ENCODE measurements around the gene RGS6. TPM values are rescaled to one million over a fixed set of nuclear protein-coding genes. Genes with fewer than 3 reads are reported as not detected.

RGS6 gene
- total RNA-seq, 1 donor from 2014 or later = 0.34 TPM

DNA sequence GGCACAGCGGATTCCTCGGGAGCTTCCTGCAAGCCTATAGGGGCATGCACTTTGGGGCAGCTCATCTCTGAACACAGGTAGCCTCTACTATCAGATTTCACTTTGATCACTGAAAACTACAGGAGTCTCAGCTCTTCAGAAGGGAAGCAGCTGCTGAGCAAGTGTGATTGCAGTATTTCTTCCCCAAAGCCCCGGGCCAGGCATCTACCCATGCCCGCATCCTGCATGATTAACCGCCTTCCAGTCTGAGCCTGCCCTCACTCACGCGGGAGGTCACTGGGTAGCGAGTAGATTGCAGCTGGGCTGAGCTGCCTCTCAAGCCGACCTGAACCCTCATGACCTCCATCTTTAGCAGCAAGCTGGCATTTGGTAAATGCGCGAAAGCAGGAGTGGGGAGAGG is 627.0 kb downstream of the RGS6 start:
- peaks cover 2% of the 10 kb centered on the region for H3K9me3 Mint-ChIP-seq (ENCODE audit: unreplicated experiment)
- no peak overlapping the region for H3K4me3 Mint-ChIP-seq (ENCODE audit: unreplicated experiment)
- TF ChIP-seq, protein P1, sequence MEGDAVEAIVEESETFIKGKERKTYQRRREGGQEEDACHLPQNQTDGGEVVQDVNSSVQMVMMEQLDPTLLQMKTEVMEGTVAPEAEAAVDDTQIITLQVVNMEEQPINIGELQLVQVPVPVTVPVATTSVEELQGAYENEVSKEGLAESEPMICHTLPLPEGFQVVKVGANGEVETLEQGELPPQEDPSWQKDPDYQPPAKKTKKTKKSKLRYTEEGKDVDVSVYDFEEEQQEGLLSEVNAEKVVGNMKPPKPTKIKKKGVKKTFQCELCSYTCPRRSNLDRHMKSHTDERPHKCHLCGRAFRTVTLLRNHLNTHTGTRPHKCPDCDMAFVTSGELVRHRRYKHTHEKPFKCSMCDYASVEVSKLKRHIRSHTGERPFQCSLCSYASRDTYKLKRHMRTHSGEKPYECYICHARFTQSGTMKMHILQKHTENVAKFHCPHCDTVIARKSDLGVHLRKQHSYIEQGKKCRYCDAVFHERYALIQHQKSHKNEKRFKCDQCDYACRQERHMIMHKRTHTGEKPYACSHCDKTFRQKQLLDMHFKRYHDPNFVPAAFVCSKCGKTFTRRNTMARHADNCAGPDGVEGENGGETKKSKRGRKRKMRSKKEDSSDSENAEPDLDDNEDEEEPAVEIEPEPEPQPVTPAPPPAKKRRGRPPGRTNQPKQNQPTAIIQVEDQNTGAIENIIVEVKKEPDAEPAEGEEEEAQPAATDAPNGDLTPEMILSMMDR (IDR thresholded peaks at IDR 0.05; ENCODE audit: insufficient read depth, low read depth, low read length) = no peak
- no peak for TF ChIP-seq EZH2 (IDR thresholded peaks at IDR 0.05; ENCODE audit: insufficient read depth, low read length)
- no peaks in the 10 kb centered on the region for H3K36me3 Mint-ChIP-seq (ENCODE audit: low read depth, unreplicated experiment)
- Histone ChIP-seq H4K20me1 (ENCODE audit: insufficient read depth, low read length) (no peaks in the 10 kb centered on the region), H2AFZ (ENCODE audit: low read depth, low read length) (no peak overlapping the region), H3K27me3 (ENCODE audit: insufficient read depth, low read length) (no peaks in the 10 kb centered on the region), H3K4me3 (ENCODE audit: insufficient read depth, low read depth, low read length) (no peak overlapping the region), H3K27ac (ENCODE audit: low read depth, low read length) (peak overlapping the region; percentile 49), H3K9me3 (ENCODE audit: insufficient read depth, low read depth, low read length) (no peaks in the 10 kb centered on the region), H3K79me2 (ENCODE audit: insufficient read depth, low read length) (no peaks in the 10 kb centered on the region), H3K36me3 (ENCODE audit: insufficient read depth, low read length) (no peaks in the 10 kb centered on the region), H3K4me2 (ENCODE audit: low read length) (peak overlapping the region; percentile 68), H3K4me1 (ENCODE audit: insufficient read depth, low read length) (peaks cover 33% of the 10 kb centered on the region), H3K9ac (ENCODE audit: low read length) (peak overlapping the region; percentile 11)
- H3K27ac Mint-ChIP-seq (ENCODE audit: unreplicated experiment) = no peak overlapping the region
- H3K27me3 Mint-ChIP-seq (ENCODE audit: low read depth, unreplicated experiment) = peaks cover 14% of the 10 kb centered on the region
- H3K4me1 Mint-ChIP-seq (ENCODE audit: low read depth, unreplicated experiment) = peaks cover 19% of the 10 kb centered on the region
- FAIRE-seq (no peak), DNase-seq (ENCODE audit: low read depth) (peak; percentile 60)

DNA sequence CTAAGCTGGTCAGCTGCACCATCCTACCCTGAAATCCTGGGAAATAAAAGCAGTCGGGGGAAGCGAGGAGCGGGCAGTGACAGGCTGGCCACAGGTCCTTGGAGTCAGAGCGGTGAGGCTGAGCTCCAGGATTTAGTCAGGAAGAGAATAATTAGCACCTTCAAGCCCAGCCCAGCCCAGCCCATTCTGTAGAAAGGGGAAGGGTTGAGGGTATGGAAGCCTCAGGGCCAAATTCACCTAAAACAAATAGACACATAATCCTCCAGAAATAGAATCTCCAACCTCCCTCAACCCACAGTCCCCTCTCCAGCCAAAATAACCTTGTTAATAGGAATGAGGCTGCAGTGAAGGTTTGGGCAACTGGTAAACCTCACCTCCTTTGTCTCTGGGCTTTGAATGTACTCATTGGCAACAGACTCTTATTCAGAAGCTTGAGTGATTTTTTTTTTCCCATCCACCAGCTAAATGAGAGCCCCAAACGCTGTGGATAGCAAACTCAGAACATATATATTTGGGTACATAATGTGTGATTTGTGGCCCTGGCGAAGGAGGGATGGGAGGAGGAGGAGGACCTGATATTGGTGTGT is 627.5 kb downstream of the RGS6 start:
- H3K9ac ChIP-seq (ENCODE audit: low read length) = no peak overlapping the region
- no peak for FAIRE-seq

DNA sequence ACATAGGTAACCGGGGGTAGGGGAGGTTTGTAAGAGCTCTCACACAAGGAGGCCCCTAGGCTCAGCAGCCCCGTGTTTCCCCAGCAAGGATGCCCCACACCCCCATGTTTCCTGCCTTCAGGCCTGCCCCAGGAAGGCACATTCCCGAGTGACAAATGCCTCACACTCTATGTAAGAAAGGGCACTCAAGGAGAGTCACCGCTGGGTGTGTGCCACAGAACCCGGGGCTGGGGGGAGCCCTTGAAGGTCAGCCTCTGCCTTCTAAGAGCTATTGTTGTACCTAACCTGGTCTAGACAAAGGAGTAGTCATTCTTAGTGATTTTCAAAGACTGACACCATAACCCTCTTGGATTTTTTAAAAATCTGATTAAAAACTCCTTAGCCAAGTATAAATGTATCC is 628.1 kb downstream of the RGS6 start:
- no peak for DNase-seq (ENCODE audit: low read depth)
- Mint-ChIP-seq H3K36me3 (ENCODE audit: low read depth, unreplicated experiment) (no peaks in the 10 kb centered on the region), H3K4me1 (ENCODE audit: low read depth, unreplicated experiment) (peaks cover 19% of the 10 kb centered on the region), H3K27me3 (ENCODE audit: low read depth, unreplicated experiment) (peaks cover 8% of the 10 kb centered on the region), H3K27ac (ENCODE audit: unreplicated experiment) (no peak overlapping the region), H3K9me3 (ENCODE audit: unreplicated experiment) (no peaks in the 10 kb centered on the region), H3K4me3 (ENCODE audit: unreplicated experiment) (no peak overlapping the region)
- H3K79me2 ChIP-seq (ENCODE audit: insufficient read depth, low read length) = no peaks in the 10 kb centered on the region
- H3K4me1 ChIP-seq (ENCODE audit: insufficient read depth, low read length) = peaks cover 33% of the 10 kb centered on the region
- TF ChIP-seq, protein P1 (IDR thresholded peaks at IDR 0.05; ENCODE audit: insufficient read depth, low read depth, low read length) = no peak
- TF ChIP-seq EZH2 (IDR thresholded peaks at IDR 0.05; ENCODE audit: insufficient read depth, low read length) = no peak
- H3K4me2 ChIP-seq (ENCODE audit: low read length) = no peak overlapping the region
- no peaks in the 10 kb centered on the region for H3K27me3 ChIP-seq (ENCODE audit: insufficient read depth, low read length)
- H2AFZ ChIP-seq (ENCODE audit: low read depth, low read length) = no peak overlapping the region
- no peak for FAIRE-seq
- no peaks in the 10 kb centered on the region for H3K9me3 ChIP-seq (ENCODE audit: insufficient read depth, low read depth, low read length)
- H4K20me1 ChIP-seq (ENCODE audit: insufficient read depth, low read length) = no peaks in the 10 kb centered on the region
- no peak overlapping the region for H3K27ac ChIP-seq (ENCODE audit: low read depth, low read length)
- H3K4me3 ChIP-seq (ENCODE audit: insufficient read depth, low read depth, low read length) = no peak overlapping the region
- no peak overlapping the region for H3K9ac ChIP-seq (ENCODE audit: low read length)
- no peaks in the 10 kb centered on the region for H3K36me3 ChIP-seq (ENCODE audit: insufficient read depth, low read length)

More for the DNA sequence above, 627.5 kb downstream of the RGS6 start:
- H3K9me3 Mint-ChIP-seq (ENCODE audit: unreplicated experiment) = no peaks in the 10 kb centered on the region
- TF ChIP-seq, protein P1 (IDR thresholded peaks at IDR 0.05; ENCODE audit: insufficient read depth, low read depth, low read length) = no peak
- TF ChIP-seq EZH2 (IDR thresholded peaks at IDR 0.05; ENCODE audit: insufficient read depth, low read length) = no peak
- H2AFZ ChIP-seq (ENCODE audit: low read depth, low read length) = no peak overlapping the region
- H3K27ac ChIP-seq (ENCODE audit: low read depth, low read length) = peak overlapping the region; percentile 49
- no peak overlapping the region for H3K4me3 Mint-ChIP-seq (ENCODE audit: unreplicated experiment)
- H3K9me3 ChIP-seq (ENCODE audit: insufficient read depth, low read depth, low read length) = no peaks in the 10 kb centered on the region
- no peaks in the 10 kb centered on the region for H3K79me2 ChIP-seq (ENCODE audit: insufficient read depth, low read length)
- peaks cover 10% of the 10 kb centered on the region for H3K27me3 Mint-ChIP-seq (ENCODE audit: low read depth, unreplicated experiment)
- no peaks in the 10 kb centered on the region for H3K36me3 Mint-ChIP-seq (ENCODE audit: low read depth, unreplicated experiment)
- peak overlapping the region; percentile 68 for H3K4me2 ChIP-seq (ENCODE audit: low read length)
- no peak overlapping the region for H3K27ac Mint-ChIP-seq (ENCODE audit: unreplicated experiment)
- H3K4me1 Mint-ChIP-seq (ENCODE audit: low read depth, unreplicated experiment) = peaks cover 19% of the 10 kb centered on the region
- DNase-seq (ENCODE audit: low read depth) = no peak
- H3K4me1 ChIP-seq (ENCODE audit: insufficient read depth, low read length) = peaks cover 33% of the 10 kb centered on the region
- no peaks in the 10 kb centered on the region for H4K20me1 ChIP-seq (ENCODE audit: insufficient read depth, low read length)
- no peaks in the 10 kb centered on the region for H3K27me3 ChIP-seq (ENCODE audit: insufficient read depth, low read length)
- H3K4me3 ChIP-seq (ENCODE audit: insufficient read depth, low read depth, low read length) = no peak overlapping the region
- no peaks in the 10 kb centered on the region for H3K36me3 ChIP-seq (ENCODE audit: insufficient read depth, low read length)

All from astrocyte (in vitro differentiated cells and primary cell).